Lung (tissue), 12 donors: Measurements from ENCODE around the gene SLC16A10. TPM values are rescaled to one million over a fixed set of nuclear protein-coding genes. Genes with fewer than 3 reads are reported as not detected.

ENCODE experiments used
- ATAC-seq: fragments of 200-7000 bp; cut with Tn5 transposase; one replicate; pipeline ENCODE4 v1.9.1; 2020; ENCODE audit warnings: moderate number of reproducible peaks; ENCODE audit not compliant: insufficient read depth, low FRiP score
- DNase-seq, 3 donors: peaks; one replicate each; pipeline ENCODE4 v3.0.0-alpha.2; 2013 to 2017
- H3K27ac ChIP-seq, 2 donors: one replicate each; pipeline ENCODE4 v1.5.1; 2013; ENCODE audit warnings: mild to moderate bottlenecking in 2 of 2, moderate library complexity in 2 of 2, control low read depth in 1 of 2, inconsistent platforms in 1 of 2, low read depth in 1 of 2, low read length in 1 of 2
- H3K27me3 ChIP-seq, 3 donors: one replicate each; pipeline ENCODE4 v1.5.1; 2013; ENCODE audit warnings: low read length in 2 of 3; ENCODE audit not compliant: control insufficient read depth in 3 of 3, insufficient read depth in 3 of 3
- H3K36me3 ChIP-seq, 4 donors: one replicate each; pipeline ENCODE4 v1.5.1; 2013; ENCODE audit warnings: low read length in 4 of 4, mild to moderate bottlenecking in 1 of 4, moderate library complexity in 1 of 4; ENCODE audit not compliant: control insufficient read depth in 4 of 4, insufficient read depth in 4 of 4
- H3K4me1 ChIP-seq, 5 donors: one replicate each; pipeline ENCODE4 v1.5.1; 2013; ENCODE audit warnings: low read length in 5 of 5, mild to moderate bottlenecking in 2 of 5, moderate library complexity in 1 of 5; ENCODE audit not compliant: control insufficient read depth in 5 of 5, insufficient read depth in 5 of 5
- H3K4me3 ChIP-seq: one replicate; pipeline ENCODE4 v1.5.1; 2013; ENCODE audit warnings: mild to moderate bottlenecking, control low read depth, moderate library complexity
- H3K9ac ChIP-seq, 2 donors: one replicate each; pipeline ENCODE4 v1.5.1; 2013; ENCODE audit warnings: low read length in 2 of 2, control low read depth in 1 of 2; ENCODE audit not compliant: insufficient read depth in 1 of 2
- H3K9me3 ChIP-seq, 4 donors: one replicate each; pipeline ENCODE4 v1.5.1; 2013; ENCODE audit warnings: low read length in 3 of 4, mild to moderate bottlenecking in 1 of 4, moderate library complexity in 1 of 4; ENCODE audit not compliant: control insufficient read depth in 4 of 4, insufficient read depth in 3 of 4
- WGBS, 2 donors: extraction: QIAGEN DNeasy Blood & Tissue Kit; methylation state at CpG; one replicate each; pipeline ENCODE4 v1.1.7; 2013; 5-methylcytosine and 5-hydroxymethylcytosine counted together
- polyA plus RNA-seq, 2 donors: library from polyadenylated mRNA; stranded (reverse); fragments of 200-250 nt; gene quantifications; one replicate each; pipeline ENCODE4 v1.2.1, GENCODE V29; 2013
- total RNA-seq, 2 donors: library from RNA; depleted of rRNA in 1 of 2; stranded (reverse); fragments of >200 nt in 1 of 2; gene quantifications; one replicate each; pipeline ENCODE4 v1.2.1, GENCODE V29; 2014 to 2021
- TF ChIP-seq, protein P1 (sequence below): IDR thresholded peaks from 2 replicates; pipeline ENCODE4 v1.5.1; 2012; ENCODE audit warnings: mild to moderate bottlenecking; ENCODE audit errors: control extremely low read depth, extremely low read depth
- donor health status: control.
- donor health status: control.
- donor health status: Bipolar disorder and iron deficiency.
- donor health status: healthy.
- donor health status: DM: yes; HTN: yes; CAD: no.

Gene SLC16A10
- total and polyA plus RNA-seq, 4 donors, result 2.0 to 10.5 (median 9.6) TPM

DNA sequence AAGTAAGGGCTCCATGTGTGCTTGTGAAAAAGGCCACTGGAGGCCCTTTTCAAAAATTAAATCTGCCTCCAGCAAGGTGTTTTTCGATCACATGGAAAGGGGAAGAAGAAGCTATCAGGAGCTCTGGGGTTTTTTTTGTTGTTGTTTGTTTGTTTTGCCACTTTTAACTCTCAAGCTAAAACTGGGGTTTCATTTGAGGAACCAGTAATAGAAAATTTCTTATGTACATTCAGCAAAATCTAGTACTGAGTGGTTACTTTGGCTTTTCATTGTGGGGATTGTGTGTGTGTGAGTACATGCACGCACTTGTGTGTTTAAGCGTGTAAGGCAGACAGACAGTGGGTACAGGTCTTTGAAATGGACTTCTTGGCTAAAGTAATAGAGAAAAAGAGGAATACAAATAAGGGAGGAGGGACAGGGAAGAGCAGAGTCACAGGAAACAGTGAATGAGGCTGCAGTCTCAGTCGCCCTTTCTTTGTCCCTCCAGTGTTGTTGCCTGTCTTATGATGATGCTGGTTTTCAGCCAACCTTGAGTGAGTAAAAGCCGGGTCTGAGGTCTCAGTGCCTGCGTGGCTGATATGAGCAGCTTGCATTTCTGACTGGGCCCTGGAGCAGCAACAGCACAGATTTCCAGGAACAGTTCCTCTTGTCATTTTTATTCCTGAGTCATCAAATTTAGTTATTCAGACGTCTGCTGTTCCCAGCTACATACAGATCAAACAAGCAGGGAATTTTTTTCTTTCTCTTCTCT lies 26.2 kb downstream of the SLC16A10 start:
- Histone ChIP-seq H3K9me3 (no peaks in the 10 kb centered on the region), H3K27ac (peak overlapping the region; percentile 52 to 81), H3K27me3 (no peaks in the 10 kb centered on the region), H3K4me1 (peaks cover 0 to 9% (median 5%) of the 10 kb centered on the region in 5 donors), H3K4me3 (no peak overlapping the region), H3K36me3 (no peaks in the 10 kb centered on the region), H3K9ac (no peak overlapping the region)
- DNase-seq (peak; percentile 50 to 86 (median 76)), ATAC-seq (peak; percentile 71)
- WGBS, 2 donors, result 40 to 41% methylated on average over 7 of the region's 7 CpGs
- TF ChIP-seq, protein P1, sequence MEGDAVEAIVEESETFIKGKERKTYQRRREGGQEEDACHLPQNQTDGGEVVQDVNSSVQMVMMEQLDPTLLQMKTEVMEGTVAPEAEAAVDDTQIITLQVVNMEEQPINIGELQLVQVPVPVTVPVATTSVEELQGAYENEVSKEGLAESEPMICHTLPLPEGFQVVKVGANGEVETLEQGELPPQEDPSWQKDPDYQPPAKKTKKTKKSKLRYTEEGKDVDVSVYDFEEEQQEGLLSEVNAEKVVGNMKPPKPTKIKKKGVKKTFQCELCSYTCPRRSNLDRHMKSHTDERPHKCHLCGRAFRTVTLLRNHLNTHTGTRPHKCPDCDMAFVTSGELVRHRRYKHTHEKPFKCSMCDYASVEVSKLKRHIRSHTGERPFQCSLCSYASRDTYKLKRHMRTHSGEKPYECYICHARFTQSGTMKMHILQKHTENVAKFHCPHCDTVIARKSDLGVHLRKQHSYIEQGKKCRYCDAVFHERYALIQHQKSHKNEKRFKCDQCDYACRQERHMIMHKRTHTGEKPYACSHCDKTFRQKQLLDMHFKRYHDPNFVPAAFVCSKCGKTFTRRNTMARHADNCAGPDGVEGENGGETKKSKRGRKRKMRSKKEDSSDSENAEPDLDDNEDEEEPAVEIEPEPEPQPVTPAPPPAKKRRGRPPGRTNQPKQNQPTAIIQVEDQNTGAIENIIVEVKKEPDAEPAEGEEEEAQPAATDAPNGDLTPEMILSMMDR, result no peak

DNA sequence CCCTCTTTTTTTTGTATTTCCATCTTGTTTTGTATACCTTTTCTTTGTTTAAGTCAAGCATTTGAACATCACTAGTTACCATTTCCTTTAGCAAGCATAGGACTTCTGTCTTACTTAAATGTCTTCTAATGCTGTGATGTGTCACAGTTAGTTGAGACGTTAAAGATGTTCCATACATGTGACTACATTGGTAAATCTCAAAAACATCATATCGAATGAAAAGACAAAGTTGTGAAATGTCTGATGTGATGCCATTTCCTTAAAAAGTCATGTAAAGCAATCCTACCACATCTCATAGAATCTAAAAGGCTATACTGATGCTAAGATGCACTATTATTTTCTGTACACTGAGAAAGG lies 26.8 kb downstream of the SLC16A10 start:
- peaks cover 0 to 14% (median 5%) of the 10 kb centered on the region in 5 donors for H3K4me1 ChIP-seq
- 19 to 39% methylated on average over 2 of the region's 2 CpGs for WGBS, 2 donors
- ATAC-seq (no peak), DNase-seq (peak in 1 of 3 donors; percentile 53)
- TF ChIP-seq, protein P1, result no peak
- no peaks in the 10 kb centered on the region for H3K9me3 ChIP-seq
- no peaks in the 10 kb centered on the region for H3K27me3 ChIP-seq
- H3K4me3 ChIP-seq, result no peak overlapping the region
- H3K9ac ChIP-seq, result no peak overlapping the region
- H3K27ac ChIP-seq, result peak overlapping the region in 1 of 2 donors; percentile 81
- no peaks in the 10 kb centered on the region for H3K36me3 ChIP-seq

DNA sequence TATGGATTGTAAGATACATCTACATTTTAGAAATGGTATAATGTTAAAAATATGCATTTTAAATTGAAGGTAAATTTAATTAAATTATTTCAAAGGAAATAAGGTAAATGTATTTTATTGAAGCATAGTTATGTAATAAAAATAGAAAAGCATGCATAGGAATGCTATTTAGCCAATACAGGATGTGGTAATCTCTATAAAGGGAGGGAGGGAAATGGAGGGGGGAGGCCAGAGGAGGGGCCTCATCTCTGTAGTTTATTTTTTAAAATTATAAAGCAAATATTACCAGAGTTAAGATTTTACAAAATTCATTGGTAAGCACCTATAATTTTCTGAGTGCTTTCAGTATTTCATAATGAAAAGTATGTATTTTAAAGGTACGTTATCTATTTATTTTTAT lies 27.2 kb downstream of the SLC16A10 start:
- TF ChIP-seq, protein P1, result no peak
- Histone ChIP-seq H3K9ac (no peak overlapping the region), H3K4me3 (no peak overlapping the region), H3K4me1 (peaks cover 0 to 14% (median 5%) of the 10 kb centered on the region in 5 donors), H3K27me3 (no peaks in the 10 kb centered on the region), H3K9me3 (no peaks in the 10 kb centered on the region), H3K27ac (no peak overlapping the region), H3K36me3 (no peaks in the 10 kb centered on the region)
- ATAC-seq (no peak), DNase-seq (peak in 1 of 3 donors; percentile 16)
- WGBS, 2 donors, result 74 to 80% methylated on average over 1 of the region's 1 CpG
